Thyroid gland (tissue), 4 donors: ENCODE measurements around the gene WDR20. TPM values are rescaled to one million over a fixed set of nuclear protein-coding genes. Genes with fewer than 3 reads are reported as not detected.

Experiments
- DNase-seq, 2 donors: peaks; one replicate each; pipeline ENCODE4 v3.0.0-alpha.2; 2019
- H3K27ac ChIP-seq, 3 donors: fragments of 200-600 bp; sonication (generic); 1 replicate in 2 of 3; 2 replicates in 1 of 3; pipeline ENCODE4 v1.5.1; 2016 to 2019; ENCODE audit warnings: mild to moderate bottlenecking in 1 of 3, moderate library complexity in 1 of 3
- H3K27me3 ChIP-seq: fragments of 200-600 bp; sonication (generic); one replicate; pipeline ENCODE4 v1.5.1; 2019
- H3K36me3 ChIP-seq, 2 donors: fragments of 200-600 bp; sonication (generic); one replicate each; pipeline ENCODE4 v1.5.1; 2016 to 2019
- H3K4me1 ChIP-seq, 2 donors: fragments of 200-600 bp; sonication (generic); one replicate each; pipeline ENCODE4 v1.5.1; 2017 to 2019
- H3K4me3 ChIP-seq, 3 donors: fragments of 200-600 bp; sonication (generic); replicated peaks in 1 of 3; 1 replicate in 2 of 3; 2 replicates in 1 of 3; pipeline ENCODE4 v1.5.1; 2016; ENCODE audit warnings: mild to moderate bottlenecking in 1 of 3
- H3K9me3 ChIP-seq: fragments of 200-600 bp; sonication (generic); one replicate; pipeline ENCODE4 v1.5.1; 2017
- POLR2A ChIP-seq, 2 donors: fragments of 450-650 bp; IDR thresholded peaks; one replicate each; pipeline ENCODE4 v1.6.1; 2017; ENCODE audit warnings: antibody characterized with exemption in 2 of 2, mild to moderate bottlenecking in 2 of 2, moderate library complexity in 1 of 2
- WGBS, 2 donors: methylation state at CpG; one replicate each; pipeline ENCODE4 v1.1.5; 2017; 5-methylcytosine and 5-hydroxymethylcytosine counted together
- intact Hi-C: fragments of 100-400 bp; cut with DNase I; formaldehyde crosslinking; loops from one replicate; pipeline ENCODE4 v1.15.1; 2023
- total RNA-seq, 4 donors: library from RNA; depleted of rRNA; stranded (reverse); fragments of >200 nt; gene quantifications; one replicate each; pipeline ENCODE4 v1.2.3, GENCODE V29; 2016
- TF ChIP-seq, protein P1 (sequence below), 6 experiments: fragments of 200-600 bp in 3 of 6; fragments of 450-650 bp in 3 of 6; sonication (generic) in 3 of 6; IDR thresholded peaks; one replicate each; pipeline ENCODE4 v1.5.1; 2016 to 2019; ENCODE audit warnings: antibody characterized with exemption in 6 of 6, mild to moderate bottlenecking in 2 of 6, inconsistent platforms in 1 of 6, moderate library complexity in 1 of 6

Gene WDR20
- total RNA-seq, 4 donors from 2014 or later, result 27.1 to 48.8 (median 37.6) TPM

DNA sequence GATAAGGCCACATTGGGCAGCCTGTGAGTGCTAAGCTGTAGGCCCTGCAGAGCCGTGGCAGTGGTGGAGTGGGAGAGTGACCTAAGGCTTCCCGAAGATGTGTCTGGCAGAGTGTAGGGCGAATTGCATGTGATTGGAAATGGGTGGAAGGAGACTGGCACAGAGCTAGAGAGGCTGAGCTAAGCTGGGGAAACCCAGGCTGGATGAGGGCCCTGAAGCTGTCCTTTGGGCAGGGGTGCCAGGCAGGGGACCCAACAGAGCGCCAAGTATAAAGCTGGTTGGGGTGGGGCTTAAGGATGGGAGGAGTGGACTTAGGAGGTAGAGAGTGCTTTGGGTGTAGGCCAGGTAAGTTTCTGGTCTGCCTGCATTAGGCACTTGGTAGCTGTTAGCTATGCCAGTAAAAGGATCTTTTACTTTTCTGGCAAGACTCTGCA, 47.9 kb downstream of the WDR20 start:
- DNase-seq, result peak; percentile 73
- Histone ChIP-seq H3K4me3 (no peak overlapping the region), H3K4me1 (peaks cover 45 to 79% of the 10 kb centered on the region in 2 donors), H3K27me3 (no peaks in the 10 kb centered on the region), H3K27ac (peak overlapping the region; percentile 48 to 87 (median 56)), H3K36me3 (no peaks in the 10 kb centered on the region), H3K9me3 (no peaks in the 10 kb centered on the region)
- WGBS, 2 donors, result 46 to 51% methylated on average over 4 of the region's 4 CpGs
- TF ChIP-seq, protein P1, sequence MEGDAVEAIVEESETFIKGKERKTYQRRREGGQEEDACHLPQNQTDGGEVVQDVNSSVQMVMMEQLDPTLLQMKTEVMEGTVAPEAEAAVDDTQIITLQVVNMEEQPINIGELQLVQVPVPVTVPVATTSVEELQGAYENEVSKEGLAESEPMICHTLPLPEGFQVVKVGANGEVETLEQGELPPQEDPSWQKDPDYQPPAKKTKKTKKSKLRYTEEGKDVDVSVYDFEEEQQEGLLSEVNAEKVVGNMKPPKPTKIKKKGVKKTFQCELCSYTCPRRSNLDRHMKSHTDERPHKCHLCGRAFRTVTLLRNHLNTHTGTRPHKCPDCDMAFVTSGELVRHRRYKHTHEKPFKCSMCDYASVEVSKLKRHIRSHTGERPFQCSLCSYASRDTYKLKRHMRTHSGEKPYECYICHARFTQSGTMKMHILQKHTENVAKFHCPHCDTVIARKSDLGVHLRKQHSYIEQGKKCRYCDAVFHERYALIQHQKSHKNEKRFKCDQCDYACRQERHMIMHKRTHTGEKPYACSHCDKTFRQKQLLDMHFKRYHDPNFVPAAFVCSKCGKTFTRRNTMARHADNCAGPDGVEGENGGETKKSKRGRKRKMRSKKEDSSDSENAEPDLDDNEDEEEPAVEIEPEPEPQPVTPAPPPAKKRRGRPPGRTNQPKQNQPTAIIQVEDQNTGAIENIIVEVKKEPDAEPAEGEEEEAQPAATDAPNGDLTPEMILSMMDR (IDR thresholded peaks at IDR 0.05), result no peak
- no peak for TF ChIP-seq POLR2A (IDR thresholded peaks at IDR 0.05)
- intact Hi-C loops, result no loop called here

DNA sequence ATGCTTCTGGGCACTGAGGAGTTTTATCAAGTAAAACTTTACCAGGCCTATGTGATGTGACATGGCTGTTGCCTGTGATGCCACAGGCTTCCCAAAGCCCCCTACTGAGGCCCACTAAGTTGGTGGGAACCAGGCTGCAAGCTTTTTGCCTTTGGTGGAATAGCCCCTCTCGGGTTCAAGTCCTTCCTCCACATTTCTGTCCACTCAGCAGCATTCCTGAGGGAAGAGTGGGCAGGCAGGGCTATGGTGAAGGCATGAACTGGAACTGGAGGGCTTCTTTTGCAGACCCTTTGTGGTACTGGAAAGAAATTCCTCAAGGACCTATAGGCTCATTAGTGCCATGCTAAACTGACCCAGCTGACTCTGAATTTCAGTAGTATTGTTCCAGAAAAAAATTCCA, 48.5 kb downstream of the WDR20 start:
- WGBS, 2 donors, result 44 to 50% methylated on average over 1 of the region's 1 CpG
- no peak overlapping the region for H3K4me3 ChIP-seq
- peaks cover 39 to 75% of the 10 kb centered on the region in 2 donors for H3K4me1 ChIP-seq
- no peaks in the 10 kb centered on the region for H3K36me3 ChIP-seq
- peak overlapping the region; percentile 48 to 87 (median 56) for H3K27ac ChIP-seq
- no peak for DNase-seq
- intact Hi-C loops, result no loop called here
- no peaks in the 10 kb centered on the region for H3K9me3 ChIP-seq
- no peaks in the 10 kb centered on the region for H3K27me3 ChIP-seq
- TF ChIP-seq POLR2A (IDR thresholded peaks at IDR 0.05), result no peak
- TF ChIP-seq, protein P1 (IDR thresholded peaks at IDR 0.05), result no peak

DNA sequence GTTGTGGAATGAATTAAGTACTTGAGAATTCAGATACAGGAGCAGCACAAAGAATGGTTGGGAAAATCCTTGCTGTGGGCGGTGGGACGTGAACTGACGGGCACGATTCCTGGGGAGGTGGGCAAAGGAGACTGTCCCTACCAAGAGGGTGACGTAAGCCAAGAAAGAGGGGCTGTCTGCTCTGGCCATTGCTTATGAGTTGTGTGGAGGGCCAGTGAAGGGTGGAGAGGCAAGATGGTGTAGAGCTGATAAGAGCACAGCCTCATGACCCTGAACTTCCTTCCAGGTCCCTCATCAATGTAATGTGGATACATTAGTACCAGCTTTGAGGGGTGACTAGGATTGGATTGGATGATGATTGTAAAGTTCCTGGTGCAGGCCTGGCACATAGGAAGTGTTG, 50.2 kb downstream of the WDR20 start:
- H3K36me3 ChIP-seq, result no peaks in the 10 kb centered on the region

DNA sequence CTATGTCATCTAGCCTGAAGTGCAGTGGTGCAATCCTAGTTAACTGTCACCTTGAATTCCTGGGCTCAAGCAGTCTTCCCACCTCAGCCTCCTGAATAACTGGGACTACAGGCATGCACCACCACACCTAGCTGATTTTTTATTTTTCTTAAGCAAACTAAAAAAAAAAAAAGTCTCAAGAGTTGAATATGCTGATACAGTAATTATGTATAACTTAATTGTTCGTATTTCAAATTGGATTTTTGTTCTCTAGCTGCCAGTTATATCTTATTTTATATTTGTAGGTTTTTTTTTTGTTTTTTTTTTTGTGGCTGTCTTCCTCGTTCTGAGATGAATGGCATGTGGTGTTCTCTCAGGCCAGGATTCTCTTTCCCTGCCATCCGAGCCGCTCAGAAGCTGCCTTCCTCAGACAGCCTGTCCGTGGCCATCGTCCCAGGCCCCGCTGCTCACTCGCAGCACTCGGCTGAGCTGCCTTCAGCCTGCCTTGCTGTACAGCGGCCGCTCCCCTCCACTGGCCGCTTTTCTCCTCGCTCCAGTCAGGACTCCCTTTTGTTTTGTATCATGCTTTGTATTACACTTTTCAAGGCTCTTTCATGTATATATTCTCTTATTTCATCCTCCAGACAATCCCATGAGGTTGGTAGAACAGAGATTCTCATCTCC, 53.3 kb downstream of the WDR20 start:
- H3K36me3 ChIP-seq, result peaks cover 0 to 3% of the 10 kb centered on the region in 2 donors
- no peaks in the 10 kb centered on the region for H3K9me3 ChIP-seq
- peak overlapping the region in 2 of 3 donors; percentile 38 to 54 for H3K27ac ChIP-seq
- H3K4me1 ChIP-seq, result peaks cover 19 to 63% of the 10 kb centered on the region in 2 donors
- no peaks in the 10 kb centered on the region for H3K27me3 ChIP-seq
- 90% methylated on average over 13 of the region's 13 CpGs for WGBS, 2 donors
- no peak overlapping the region for H3K4me3 ChIP-seq
- DNase-seq, result no peak
- no peak for TF ChIP-seq POLR2A (IDR thresholded peaks at IDR 0.05)
- TF ChIP-seq, protein P1 (IDR thresholded peaks at IDR 0.05), result no peak
- intact Hi-C loops, result no loop called here

More for the DNA sequence above, 50.2 kb downstream of the WDR20 start:
- intact Hi-C loops, result no loop called here
- no peaks in the 10 kb centered on the region for H3K27me3 ChIP-seq
- DNase-seq, result no peak
- H3K9me3 ChIP-seq, result no peaks in the 10 kb centered on the region
- no peak overlapping the region for H3K4me3 ChIP-seq
- 95 to 97% methylated on average over 5 of the region's 5 CpGs for WGBS, 2 donors
- H3K4me1 ChIP-seq, result peaks cover 36 to 76% of the 10 kb centered on the region in 2 donors
- TF ChIP-seq POLR2A (IDR thresholded peaks at IDR 0.05), result no peak
- TF ChIP-seq, protein P1 (IDR thresholded peaks at IDR 0.05), result no peak
- no peak overlapping the region for H3K27ac ChIP-seq

DNA sequence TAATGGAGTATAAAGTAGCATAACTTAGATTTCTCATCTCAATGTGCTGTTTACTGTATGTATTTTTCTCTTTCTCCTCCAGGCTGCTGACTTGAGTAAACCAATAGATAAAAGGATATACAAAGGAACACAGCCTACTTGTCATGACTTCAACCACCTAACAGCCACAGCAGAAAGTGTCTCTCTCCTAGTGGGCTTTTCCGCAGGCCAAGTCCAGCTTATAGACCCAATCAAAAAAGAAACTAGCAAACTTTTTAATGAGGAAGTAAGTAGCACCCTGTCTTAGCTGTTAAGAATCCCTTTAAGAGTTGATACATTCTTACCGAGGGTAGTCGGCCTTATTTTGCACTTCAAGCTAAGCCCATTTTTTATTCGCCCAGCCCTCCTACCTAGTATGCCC, 55.2 kb downstream of the WDR20 start:
- no peak for TF ChIP-seq POLR2A (IDR thresholded peaks at IDR 0.05)
- TF ChIP-seq, protein P1 (IDR thresholded peaks at IDR 0.05), result no peak
- peaks cover 0 to 3% of the 10 kb centered on the region in 2 donors for H3K36me3 ChIP-seq
- H3K4me1 ChIP-seq, result peaks cover 13 to 44% of the 10 kb centered on the region in 2 donors
- no peaks in the 10 kb centered on the region for H3K9me3 ChIP-seq
- H3K27me3 ChIP-seq, result no peaks in the 10 kb centered on the region
- intact Hi-C loops, result no loop called here
- H3K27ac ChIP-seq, result peak overlapping the region in 1 of 3 donors; percentile 23
- DNase-seq, result no peak
- WGBS, 2 donors, result 73 to 77% methylated on average over 4 of the region's 4 CpGs
- no peak overlapping the region for H3K4me3 ChIP-seq
